Right renal pelvis (tissue), 4 donors: ENCODE results near the gene S100G. TPM values are rescaled to one million over a fixed set of nuclear protein-coding genes. Genes with fewer than 3 reads are reported as not detected.

Experiments
- DNase-seq, 4 donors: peaks; one replicate each; pipeline ENCODE4 v3.0.0-alpha.2; 2013; ENCODE audit warnings: low read depth in 4 of 4, low spot score in 3 of 4, missing footprints in 1 of 4
- polyA plus RNA-seq, 4 donors: library from polyadenylated mRNA; unstranded; fragments of 120-200 nt; gene quantifications; one replicate each; pipeline ENCODE4 v1.2.1, GENCODE V29; 2013; ENCODE audit not compliant: insufficient read length in 4 of 4

Gene S100G
- polyA plus RNA-seq, 4 donors = not detected

DNA sequence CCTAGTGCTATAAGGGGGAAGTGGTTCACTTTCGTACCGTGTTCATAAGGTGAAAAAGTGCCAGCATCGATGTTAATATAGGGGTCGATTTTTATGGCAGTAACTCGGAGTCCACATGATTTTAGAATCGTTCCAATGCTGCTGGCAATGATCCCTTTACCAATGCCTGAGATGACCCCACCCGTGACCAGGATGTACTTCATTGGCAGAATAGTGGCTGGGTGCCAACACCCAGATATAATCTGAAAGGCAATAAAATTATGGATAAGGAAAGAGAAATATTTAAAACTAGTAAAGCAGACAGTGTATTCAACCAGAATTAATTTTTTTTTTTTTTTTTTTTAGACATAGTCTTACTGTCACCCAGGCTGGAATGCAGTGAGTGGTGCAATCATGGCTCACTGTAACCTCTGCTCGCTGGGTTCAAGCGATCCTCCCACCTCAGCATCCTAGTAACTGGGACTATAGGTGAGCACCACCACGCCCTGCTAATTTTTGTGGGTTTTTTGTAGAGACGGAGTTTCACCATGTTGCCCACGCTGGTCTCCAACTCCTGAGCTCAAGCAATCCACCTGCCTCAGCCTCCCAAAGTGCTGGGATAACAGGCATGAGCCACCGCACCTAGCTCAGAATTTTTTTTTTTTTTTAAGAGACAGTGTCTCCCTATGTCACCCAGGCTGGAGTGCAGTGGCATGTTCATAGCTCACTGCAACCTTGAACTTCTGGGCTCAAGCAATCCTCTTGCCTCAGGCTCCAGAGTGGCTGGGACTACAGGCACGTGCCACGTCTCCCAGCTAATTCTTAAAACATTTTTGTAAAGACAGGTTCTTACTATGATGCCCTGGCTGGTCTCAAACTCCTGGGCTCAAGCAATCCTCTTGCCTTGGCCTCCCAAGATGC lies 53.0 kb downstream of the S100G start:
- DNase-seq = no peak

Other genes with a start within 250 kb of the S100G start
- gene CTPS2, start 62.5 kb downstream of the S100G start, polyA plus RNA-seq = 10 to 100 TPM; 34.6 to 37.1 (median 36.1) TPM
- 10 to 100 TPM; 31.6 to 34.4 (median 33.7) TPM for gene SYAP1, start 69.5 kb downstream of the S100G start, polyA plus RNA-seq
- gene TXLNG, start 136.3 kb downstream of the S100G start, polyA plus RNA-seq = 10 to 100 TPM; 14.2 to 17.7 (median 16.2) TPM
- 100 to 1,000 TPM; 191 to 227 (median 212) TPM for gene RBBP7, start 220.2 kb downstream of the S100G start, polyA plus RNA-seq